AG04450 (cell line): ENCODE data around the gene MLXIPL. TPM values are rescaled to one million over a fixed set of nuclear protein-coding genes. Genes with fewer than 3 reads are reported as not detected.
"Not testable (repeated sequence)": the region's sequence is repeated elsewhere in the genome, so short reads cannot be mapped to it uniquely, and the experiment has no call there.

Experiments
- CTCF ChIA-PET: fragments of 300-600, 350-600 bp; formaldehyde crosslinking; extraction: SDS; loops from one replicate; lab custom pipeline; 2022; ENCODE audit warnings: antibody characterized with exemption, inconsistent platforms; lab: Charles Lee
- POLR2A ChIA-PET: fragments of 350-600 bp; formaldehyde crosslinking; extraction: SDS; loops from one replicate; lab custom pipeline; 2021; ENCODE audit warnings: antibody characterized with exemption, inconsistent platforms; lab: Yijun Ruan, JAX
- DNase-seq: peaks from one replicate; pipeline ENCODE4 v3.0.0-alpha.2; 2011; ENCODE audit warnings: low read depth, low spot score
- H3K27ac ChIP-seq: one replicate; pipeline ENCODE4 v1.5.1; 2012; ENCODE audit warnings: low read depth, low read length, control low read depth
- H3K27me3 ChIP-seq: one replicate; pipeline ENCODE4 v1.6.0; 2012; ENCODE audit warnings: low read length; ENCODE audit not compliant: control insufficient read depth, insufficient read depth
- H3K4me3 ChIP-seq: 2 replicates; pipeline ENCODE4 v1.5.1; 2011; ENCODE audit warnings: mild to moderate bottlenecking, low read depth, low read length, control low read depth
- H3K9me3 ChIP-seq: 2 replicates; pipeline ENCODE4 v1.5.1; 2012; ENCODE audit warnings: low read length; ENCODE audit not compliant: control insufficient read depth, insufficient read depth
- polyA plus RNA-seq: library from polyadenylated mRNA; depleted of rRNA; stranded (reverse); fragments of >200 nt; gene quantifications from 2 replicates; pipeline ENCODE4 v1.2.3, GENCODE V29; 2011
- TF ChIP-seq, protein P1 (sequence below): IDR thresholded peaks from 2 replicates; pipeline ENCODE4 v1.5.1; 2011; ENCODE audit warnings: low read depth, low read length, control low read depth, inconsistent platforms

The MLXIPL gene
- polyA plus RNA-seq, 1 experiment, result not detected

GRCh38 chr7:73567140-73567539 is 57.2 kb downstream of the MLXIPL start:
- no peak overlapping the region for H3K4me3 ChIP-seq
- ChIA-PET CTCF (no interaction called here), POLR2A (interaction anchor here (2.4 kb wide), 1 partner anchor 11 kb away, joined by 10 read pairs; the partner anchor contains the start of gene TBL2)
- H3K27me3 ChIP-seq, result no peaks in the 10 kb centered on the region
- no peaks in the 10 kb centered on the region; the same call in 1 of the 2 replicates for H3K9me3 ChIP-seq
- TF ChIP-seq, protein P1, sequence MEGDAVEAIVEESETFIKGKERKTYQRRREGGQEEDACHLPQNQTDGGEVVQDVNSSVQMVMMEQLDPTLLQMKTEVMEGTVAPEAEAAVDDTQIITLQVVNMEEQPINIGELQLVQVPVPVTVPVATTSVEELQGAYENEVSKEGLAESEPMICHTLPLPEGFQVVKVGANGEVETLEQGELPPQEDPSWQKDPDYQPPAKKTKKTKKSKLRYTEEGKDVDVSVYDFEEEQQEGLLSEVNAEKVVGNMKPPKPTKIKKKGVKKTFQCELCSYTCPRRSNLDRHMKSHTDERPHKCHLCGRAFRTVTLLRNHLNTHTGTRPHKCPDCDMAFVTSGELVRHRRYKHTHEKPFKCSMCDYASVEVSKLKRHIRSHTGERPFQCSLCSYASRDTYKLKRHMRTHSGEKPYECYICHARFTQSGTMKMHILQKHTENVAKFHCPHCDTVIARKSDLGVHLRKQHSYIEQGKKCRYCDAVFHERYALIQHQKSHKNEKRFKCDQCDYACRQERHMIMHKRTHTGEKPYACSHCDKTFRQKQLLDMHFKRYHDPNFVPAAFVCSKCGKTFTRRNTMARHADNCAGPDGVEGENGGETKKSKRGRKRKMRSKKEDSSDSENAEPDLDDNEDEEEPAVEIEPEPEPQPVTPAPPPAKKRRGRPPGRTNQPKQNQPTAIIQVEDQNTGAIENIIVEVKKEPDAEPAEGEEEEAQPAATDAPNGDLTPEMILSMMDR, result no peak
- no peak for DNase-seq
- H3K27ac ChIP-seq, result no peak overlapping the region

- H3K27me3 ChIP-seq, H3K27ac ChIP-seq, DNase-seq, H3K4me3 ChIP-seq, H3K9me3 ChIP-seq: not testable (repeated sequence)
- CTCF ChIA-PET, result interaction anchor here (1.5 kb wide), 1 partner anchor 102 kb away, joined by 4 read pairs; no protein-coding TSS in a partner anchor
- POLR2A ChIA-PET, result interaction anchor here (1.1 kb wide), 1 partner anchor 9 kb away, joined by 3 read pairs; the partner anchor contains the start of gene BCL7B
These were observed 57.9 kb downstream of the MLXIPL start for GRCh38 chr7:73566431-73566830.

- CTCF ChIA-PET, result interaction anchor here (0.5 to 1.5 kb wide), 2 partner anchors 12 to 102 kb away, joined by 3 to 4 read pairs; partner anchors contain the start of gene TBL2
- no peaks in the 10 kb centered on the region; the same call in 1 of the 2 replicates for H3K9me3 ChIP-seq
- POLR2A ChIA-PET, result interaction anchor here (1.1 to 1.5 kb wide), 2 partner anchors 9 to 12 kb away, joined by 3 to 5 read pairs; partner anchors contain the start of genes BCL7B and TBL2
- no peak overlapping the region for H3K4me3 ChIP-seq
- DNase-seq, result no peak
- TF ChIP-seq, protein P1, result no peak
- H3K27me3 ChIP-seq, result no peaks in the 10 kb centered on the region
- H3K27ac ChIP-seq, result no peak overlapping the region
These were observed 58.5 kb downstream of the MLXIPL start for GRCh38 chr7:73565675-73566340.

DNA sequence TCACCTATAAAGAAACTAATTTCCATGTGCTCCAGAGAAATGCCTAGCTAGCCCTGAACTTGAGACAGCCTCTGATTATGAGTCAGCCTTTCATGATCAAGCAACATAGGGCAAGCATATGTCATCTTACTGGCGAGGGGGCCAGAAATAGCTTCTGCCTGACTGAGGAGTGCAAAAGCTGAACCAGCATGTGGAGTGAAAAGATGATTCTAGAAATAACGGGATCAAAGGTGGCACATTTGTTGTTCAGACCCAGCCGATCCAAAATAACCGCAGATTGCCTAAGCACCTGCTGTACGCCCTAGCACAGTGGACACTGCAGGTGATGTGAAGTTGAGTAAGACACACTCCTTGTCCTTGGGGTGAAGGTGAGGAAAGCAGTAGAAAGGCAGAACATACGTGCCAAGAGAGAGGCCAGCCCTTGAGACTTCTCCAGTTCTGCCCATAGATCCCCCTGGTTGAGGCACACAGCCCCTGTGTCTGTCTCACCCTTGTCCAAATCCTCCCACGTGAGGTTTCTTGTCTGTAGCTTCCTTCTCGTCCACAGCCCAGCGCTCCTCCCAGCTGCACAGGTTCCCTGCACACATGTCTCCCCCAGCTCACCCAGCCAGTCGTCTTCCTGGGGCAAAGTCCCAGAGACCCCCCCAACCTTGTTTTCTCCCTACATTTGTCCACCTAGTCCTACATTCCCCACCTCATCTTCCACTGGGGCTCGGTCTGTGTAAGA is 64.0 kb downstream of the MLXIPL start:
- peak; percentile 69 for DNase-seq
- TF ChIP-seq, protein P1, result no peak
- CTCF ChIA-PET, result no interaction called here
- H3K9me3 ChIP-seq, result no peaks in the 10 kb centered on the region
- H3K4me3 ChIP-seq, result no peak overlapping the region
- POLR2A ChIA-PET, result interaction anchor here (0.5 to 1.3 kb wide), 3 partner anchors 17 to 155 kb away, joined by 3 to 12 read pairs (median 3); partner anchors contain the start of genes BAZ1B and TBL2
- no peaks in the 10 kb centered on the region for H3K27me3 ChIP-seq
- peak overlapping the region; percentile 89 for H3K27ac ChIP-seq

- TF ChIP-seq, protein P1, result no peak
- CTCF ChIA-PET, result no interaction called here
- H3K9me3 ChIP-seq, result no peaks in the 10 kb centered on the region
- DNase-seq, result no peak
- peak within 1 kb of the TSS; percentile 83 for H3K4me3 ChIP-seq
- H3K27me3 ChIP-seq, result no peaks in the 10 kb centered on the region
- POLR2A ChIA-PET, result interaction anchor here (0.6 to 1.7 kb wide), 5 partner anchors 8 to 230 kb away, joined by 3 to 7 read pairs (median 4); partner anchors contain the start of gene BAZ1B
- peak within 1 kb of the TSS; percentile 89 for H3K27ac ChIP-seq
These were observed 66.7 kb downstream of the MLXIPL start, which contains the start of gene BCL7B for GRCh38 chr7:73557397-73558257. BCL7B (minus strand) TSS chr7:73557690; CDS start chr7:73557578, 112 bp downstream.
